HepG2 (cell line): Measurements from ENCODE around the gene NANOG. TPM values are rescaled to one million over a fixed set of nuclear protein-coding genes. Genes with fewer than 3 reads are reported as not detected.
A peak's percentile ranks its signal among the peaks of the same experiment; 100 is the strongest.
"Not testable (repeated sequence)": the region's sequence is repeated elsewhere in the genome, so short reads cannot be mapped to it uniquely, and the experiment has no call there.

Experiments
- ATAC-seq: fragments of 200-7000 bp; cut with Tn5 transposase; 3 replicates; pipeline ENCODE4 v1.9.1; 2020; ENCODE audit warnings: mild to moderate bottlenecking, moderate library complexity
- BruUV-seq: library from RNA; stranded (reverse); fragments of 400-500 nt; replicated peaks from 2 replicates; lab custom pipeline; 2021; lab: Mats Ljungman, UMichigan
- CTCF ChIA-PET: fragments of 300-600 bp; formaldehyde crosslinking; extraction: SDS; loops from one replicate; lab custom pipeline; 2021; ENCODE audit warnings: low total read pairs, inconsistent platforms, low intra/inter-chr PET ratio; lab: Yijun Ruan, JAX
- POLR2A ChIA-PET: fragments of 350-600 bp; sonication (Branson Sonifier 250); formaldehyde crosslinking; loops from one replicate; lab custom pipeline; 2020; ENCODE audit warnings: antibody characterized with exemption, inconsistent platforms; lab: Yijun Ruan, JAX
- DNase-seq: peaks from one replicate; pipeline ENCODE4 v3.0.0-alpha.2; 2015; ENCODE audit warnings: low spot score
- FAIRE-seq: peaks from 3 replicates; lab custom pipeline; 2011; peaks lifted over from hg19 to GRCh38; lab: Jason Lieb, UNC
- H2AFZ ChIP-seq: one replicate; pipeline ENCODE4 v1.6.1; 2011; ENCODE audit warnings: low read length, inconsistent platforms
- H3K27ac ChIP-seq: fragments of 300-600 bp; 3 replicates; pipeline ENCODE4 v1.8.0; 2011; ENCODE audit warnings: mixed run types, mild to moderate bottlenecking, mixed read lengths, low read length, inconsistent platforms; ENCODE audit not compliant: insufficient read depth; ENCODE audit errors: extremely low read length
- H3K27me3 ChIP-seq, 2 experiments: fragments of 200-600 bp in 1 of 2; 2 replicates in 1 of 2; 3 replicates in 1 of 2; pipeline versions ENCODE4 v1.6.0 to v1.8.0; 2011; ENCODE audit warnings: low read length in 2 of 2, mild to moderate bottlenecking in 2 of 2, moderate library complexity in 2 of 2, inconsistent platforms in 1 of 2; ENCODE audit not compliant: insufficient read depth in 2 of 2, control insufficient read depth in 1 of 2
- H3K36me3 ChIP-seq, 2 experiments: fragments of 200-600 bp in 1 of 2; replicated peaks in 1 of 2; 2 replicates in 1 of 2; 3 replicates in 1 of 2; pipeline versions ENCODE4 v1.5.1 to v1.8.0; 2011; ENCODE audit warnings: low read length in 2 of 2, inconsistent platforms in 1 of 2; ENCODE audit not compliant: insufficient read depth in 2 of 2, control insufficient read depth in 1 of 2
- H3K4me1 ChIP-seq: 2 replicates; pipeline ENCODE4 v1.5.1; 2012; ENCODE audit warnings: low read length, inconsistent platforms; ENCODE audit not compliant: insufficient read depth
- H3K4me2 ChIP-seq: 2 replicates; pipeline ENCODE4 v1.6.0; 2011; ENCODE audit warnings: low read depth, low read length, inconsistent platforms
- H3K4me3 ChIP-seq, 3 experiments: fragments of 200-600 bp in 1 of 3; sonication (generic), shearing (Covaris generic) in 1 of 3; replicated peaks in 1 of 3; 2 replicates each; pipeline ENCODE4 v1.5.1; 2011 to 2016; ENCODE audit warnings: low read length in 3 of 3, inconsistent platforms in 2 of 3, low read depth in 2 of 3, mild to moderate bottlenecking in 2 of 3, control low read depth in 1 of 3, mixed read lengths in 1 of 3; ENCODE audit not compliant: insufficient read depth in 1 of 3
- H3K79me2 ChIP-seq: one replicate; pipeline ENCODE4 v1.6.1; 2011; ENCODE audit warnings: low read length, inconsistent platforms; ENCODE audit not compliant: insufficient read depth
- H3K9ac ChIP-seq: 2 replicates; pipeline ENCODE4 v1.6.0; 2011; ENCODE audit warnings: mild to moderate bottlenecking, low read depth, low read length, inconsistent platforms; ENCODE audit not compliant: insufficient read depth
- H3K9me3 ChIP-seq: 2 replicates; pipeline ENCODE4 v1.5.1; 2012; ENCODE audit warnings: mild to moderate bottlenecking, low read length
- H4K20me1 ChIP-seq: 2 replicates; pipeline ENCODE4 v1.6.0; 2011; ENCODE audit warnings: inconsistent platforms, mild to moderate bottlenecking, low read length, moderate library complexity; ENCODE audit not compliant: insufficient read depth
- WGBS: methylation state at CpG from one replicate; pipeline ENCODE4 v1.1.6; 2017; ENCODE audit warnings: low lambda C conversion rate; 5-methylcytosine and 5-hydroxymethylcytosine counted together
- in situ Hi-C: cut with HindIII; loops from 2 replicates; pipeline ENCODE4 v1.10.0; 2017; ENCODE audit warnings: low pct_unique_long_range_greater_than_20kb; ENCODE audit not compliant: extremely low pct_ligation_motif_present
- intact Hi-C: fragments of 100-400 bp; cut with micrococcal nuclease; formaldehyde crosslinking; loops from one replicate; pipeline ENCODE4 v1.10.0; 2022; ENCODE audit not compliant: unreplicated experiment
- polyA plus RNA-seq, 8 experiments: library from polyadenylated mRNA; depleted of rRNA in 3 of 8; stranded (reverse) in 7 of 8; unstranded in 1 of 8; fragments of >200 nt; fragmentation: Illumina TruSeq in 4 of 8; extraction: Trizol in 4 of 8; gene quantifications; 2 replicates each; pipeline versions ENCODE4 v1.2.1 to v1.2.3, GENCODE V29; 2011 to 2016; ENCODE audit warnings: low read depth in 4 of 8, missing spikeins in 1 of 8, mixed read lengths in 1 of 8; ENCODE audit not compliant: insufficient read depth in 1 of 8
- small RNA-seq, 3 experiments: library from RNA; depleted of rRNA; stranded (forward); fragments of <200 nt; gene quantifications; one replicate each; pipeline ENCODE3, GENCODE V24; 2012; ENCODE audit warnings: low read depth in 2 of 3, low replicate concordance in 1 of 3; ENCODE audit not compliant: insufficient read length in 3 of 3, insufficient read depth in 2 of 3
- total RNA-seq, 5 experiments: library from RNA; depleted of rRNA; stranded (reverse); fragments of >200 nt; fragmentation: Illumina TruSeq; extraction: Trizol; gene quantifications; 2 replicates each; pipeline ENCODE4 v1.2.3, GENCODE V29; 2016; ENCODE audit warnings: low read depth in 1 of 5

Gene NANOG
- total and polyA plus RNA-seq, 2 of the 13 experiments (the other 11 are each of a cell fraction or from before 2014, with no cell fraction given): 0.04 to 0.24 TPM

DNA sequence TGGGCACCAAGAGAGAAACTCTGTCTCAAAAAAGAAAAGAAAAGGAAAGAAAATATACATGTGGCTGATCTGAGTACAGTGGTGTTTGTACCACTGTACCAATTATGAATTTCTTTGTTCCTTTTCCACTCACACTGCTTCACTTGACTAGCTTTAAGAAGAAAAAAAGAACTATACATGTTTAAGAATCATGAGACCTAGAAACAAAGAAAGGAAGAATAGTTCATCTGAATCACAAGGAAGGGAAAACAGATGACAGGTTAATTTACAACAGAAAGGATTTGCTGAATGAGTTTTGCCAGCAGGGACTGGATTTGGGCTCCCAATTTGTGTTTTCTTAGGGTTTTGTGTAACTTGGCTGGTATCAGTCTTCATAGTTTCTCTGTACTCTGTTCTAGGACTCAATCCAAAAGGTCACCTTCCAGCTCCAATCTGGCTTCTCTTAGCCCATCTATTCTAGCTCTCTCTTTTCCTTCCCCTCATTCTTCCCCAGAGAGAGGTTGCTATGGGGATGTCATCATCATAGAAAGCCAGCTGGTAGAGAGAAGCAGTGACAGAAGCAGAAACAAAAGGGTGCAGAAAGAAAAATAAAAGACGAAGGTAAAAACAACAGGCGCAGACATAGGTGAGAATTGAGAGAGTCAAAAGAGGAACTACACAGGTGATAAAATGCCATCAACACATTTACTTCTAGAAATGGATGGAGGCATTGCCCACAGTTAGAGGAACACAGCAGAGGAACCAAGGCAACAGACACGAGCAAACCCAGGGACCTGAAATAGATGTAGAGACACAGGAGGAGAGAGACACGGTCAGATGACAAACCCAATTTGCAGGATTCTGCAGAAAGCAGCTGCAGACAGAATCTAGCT is 58.3 kb downstream of the NANOG start:
- POLR2A ChIA-PET: interaction anchor here (0.6 kb wide), 1 partner anchor 11 kb away, joined by 3 read pairs; no protein-coding TSS in a partner anchor
- BruUV-seq, H3K79me2 ChIP-seq, in situ Hi-C loops, H3K9me3 ChIP-seq, DNase-seq, CTCF ChIA-PET, H4K20me1 ChIP-seq, H2AFZ ChIP-seq, H3K4me2 ChIP-seq, H3K27me3 ChIP-seq, H3K36me3 ChIP-seq, intact Hi-C loops, H3K9ac ChIP-seq, FAIRE-seq, ATAC-seq, H3K4me3 ChIP-seq: not testable (repeated sequence)
- 94% methylated on average over 3 of the region's 4 CpGs for WGBS
- peak overlapping the region; percentile 40 for H3K27ac ChIP-seq
- peaks cover 46% of the 10 kb centered on the region for H3K4me1 ChIP-seq

DNA sequence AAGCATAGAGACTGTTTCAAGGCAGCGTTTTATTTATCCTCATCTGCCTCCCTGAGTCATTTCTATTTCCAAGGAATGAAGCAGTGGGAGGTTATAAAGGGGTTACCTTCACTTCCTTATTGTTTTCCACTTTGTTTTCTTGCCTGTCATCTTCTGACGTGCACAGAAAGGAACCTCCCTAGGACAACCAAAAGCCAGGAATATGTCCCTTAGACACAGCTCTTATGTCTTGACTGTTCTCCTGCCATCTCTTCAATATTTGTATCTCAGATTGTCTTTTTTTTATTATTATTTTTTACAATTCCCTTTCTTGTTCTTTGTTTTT is 58.9 kb downstream of the NANOG start:
- H3K9ac ChIP-seq, H3K9me3 ChIP-seq, H3K79me2 ChIP-seq, in situ Hi-C loops, intact Hi-C loops, H3K4me3 ChIP-seq, H3K36me3 ChIP-seq, H2AFZ ChIP-seq, BruUV-seq, FAIRE-seq, H3K27me3 ChIP-seq, H3K27ac ChIP-seq, H4K20me1 ChIP-seq, POLR2A ChIA-PET, H3K4me2 ChIP-seq, ATAC-seq, CTCF ChIA-PET, DNase-seq: not testable (repeated sequence)
- H3K4me1 ChIP-seq: peaks cover 52% of the 10 kb centered on the region
- 97% methylated on average over 2 of the region's 2 CpGs for WGBS

Small RNAs within 50 kb of the gene (small RNA-seq; reads per million reads assigned to genes)
- gene RF00019: 0 reads per million in 3 experiments

Other genes starting within 250 kb of the NANOG start
- gene APOBEC1, start 123.5 kb upstream of the NANOG start, total RNA-seq (2016; rRNA removed; fragmentation: Illumina TruSeq; extraction: Trizol): not detected in 2 replicates
- not detected in 2 replicates for gene APOBEC1, start 123.5 kb upstream of the NANOG start, polyA plus RNA-seq (2011; rRNA removed)
- not detected in 2 replicates for gene GDF3, start 93.6 kb upstream of the NANOG start, total RNA-seq (2016; rRNA removed; fragmentation: Illumina TruSeq; extraction: Trizol)
- gene GDF3, start 93.6 kb upstream of the NANOG start, polyA plus RNA-seq (2011; rRNA removed): not detected in 2 replicates
- not detected in 2 replicates for gene DPPA3, start 78.0 kb upstream of the NANOG start, total RNA-seq (2016; rRNA removed; fragmentation: Illumina TruSeq; extraction: Trizol)
- not detected in 2 replicates for gene DPPA3, start 78.0 kb upstream of the NANOG start, polyA plus RNA-seq (2011; rRNA removed)
- gene CLEC4C, start 42.0 kb upstream of the NANOG start, total RNA-seq (2016; rRNA removed; fragmentation: Illumina TruSeq; extraction: Trizol): not detected in 2 replicates
- not detected in 2 replicates for gene CLEC4C, start 42.0 kb upstream of the NANOG start, polyA plus RNA-seq (2011; rRNA removed)
- not detected in 2 replicates for gene NANOGNB, start 24.2 kb upstream of the NANOG start, total RNA-seq (2016; rRNA removed; fragmentation: Illumina TruSeq; extraction: Trizol)
- not detected in 2 replicates for gene NANOGNB, start 24.2 kb upstream of the NANOG start, polyA plus RNA-seq (2011; rRNA removed)
- gene SLC2A14, start 83.5 kb downstream of the NANOG start, total RNA-seq (2016; rRNA removed; fragmentation: Illumina TruSeq; extraction: Trizol): 6.6 and 7.7 TPM in 2 replicates
- gene SLC2A14, start 83.5 kb downstream of the NANOG start, polyA plus RNA-seq (2011; rRNA removed): 30.5 and 39.0 TPM in 2 replicates
- 22.6 and 39.3 TPM in 2 replicates for gene SLC2A3, start 146.8 kb downstream of the NANOG start, total RNA-seq (2016; rRNA removed; fragmentation: Illumina TruSeq; extraction: Trizol)
- gene SLC2A3, start 146.8 kb downstream of the NANOG start, polyA plus RNA-seq (2011; rRNA removed): 282 and 580 TPM in 2 replicates
- 2.2 and 3.0 TPM in 2 replicates for gene FOXJ2, start 243.3 kb downstream of the NANOG start, total RNA-seq (2016; rRNA removed; fragmentation: Illumina TruSeq; extraction: Trizol)
- gene FOXJ2, start 243.3 kb downstream of the NANOG start, polyA plus RNA-seq (2011; rRNA removed): 2.4 and 2.9 TPM in 2 replicates